GM12878 (cell line): ENCODE results near the gene C5.

Experiments
- ATF2 ChIP-seq: IDR thresholded peaks from 2 replicates; pipeline ENCODE4 v1.6.1; 2012; ENCODE audit warnings: low read length, inconsistent platforms
- EGR1 ChIP-seq, 2 experiments: IDR thresholded peaks; 1 replicate in 1 of 2; 2 replicates in 1 of 2; pipeline ENCODE4 v1.6.1; 2011 to 2012; ENCODE audit warnings: low read depth in 2 of 2, low read length in 2 of 2, borderline replicate concordance in 1 of 2, mild to moderate bottlenecking in 1 of 2, moderate library complexity in 1 of 2
- EZH2 ChIP-seq: IDR thresholded peaks from 2 replicates; pipeline ENCODE4 v1.6.1; 2012; ENCODE audit warnings: low read depth, mild to moderate bottlenecking, control low read depth, inconsistent platforms, low read length, borderline replicate concordance; ENCODE audit not compliant: control insufficient read depth
- TBL1XR1 ChIP-seq: IDR thresholded peaks from 2 replicates; pipeline ENCODE4 v1.6.1; 2012; ENCODE audit warnings: low read depth, low read length, improper control_type of control experiment
- USF1 ChIP-seq: IDR thresholded peaks from 2 replicates; pipeline ENCODE4 v1.6.1; 2011; ENCODE audit warnings: borderline replicate concordance, low read depth, mild to moderate bottlenecking, moderate library complexity, mixed read lengths, low read length; ENCODE audit not compliant: insufficient read depth; ENCODE audit errors: extremely low read length

- no peak for TF ChIP-seq TBL1XR1
- no peak for TF ChIP-seq USF1
- TF ChIP-seq EGR1 (IDR thresholded peaks at IDR 0.05; ENCODE audit: borderline replicate concordance in 1 of 2, low read depth in 2 of 2, low read length in 2 of 2) = no peak
- TF ChIP-seq EZH2 = no peak
- no peak for TF ChIP-seq ATF2
Measured at GRCh38 chr9:121023064-121023463, 27.0 kb downstream of the C5 start.
